Dedifferentiated amniotic fluid mesenchymal stem cell (primary cell): Measurements from ENCODE around the gene ZSWIM8.
"Not testable (repeated sequence)": the region's sequence is repeated elsewhere in the genome, so short reads cannot be mapped to it uniquely, and the experiment has no call there.

Experiments
- DNase-seq: peaks from one replicate; pipeline ENCODE4 v3.0.0-alpha.2; 2016; ENCODE audit errors: extremely low spot score

The ZSWIM8 gene

GRCh38 chr10:73785211-73785720 is at the start of gene ZSWIM8:
TSS of gene ZSWIM8 (plus strand) at chr10:73785606. CDS start at chr10:73785879, 273 bp downstream.
- peak; percentile 96 for DNase-seq

- not testable (repeated sequence) for DNase-seq
Observed at GRCh38 chr10:73740501-73741254, 44.7 kb upstream of the ZSWIM8 start.

- no peak for DNase-seq
Observed at GRCh38 chr10:73742454-73742734, 43.0 kb upstream of the ZSWIM8 start.

GRCh38 chr10:73743327-73743904 is 42.0 kb upstream of the ZSWIM8 start:
- no peak for DNase-seq

GRCh38 chr10:73743905-73744663 is 41.3 kb upstream of the ZSWIM8 start, which contains the start of gene SEC24C:
TSS of gene SEC24C (plus strand) at chr10:73744372. CDS start at chr10:73746833, 2,461 bp downstream.
- peak; percentile 95 for DNase-seq

GRCh38 chr10:73744664-73744975 is 40.8 kb upstream of the ZSWIM8 start:
- DNase-seq, result peak; percentile 71

- no peak for DNase-seq
Observed at GRCh38 chr10:73746721-73747120, 38.7 kb upstream of the ZSWIM8 start.

GRCh38 chr10:73750819-73751218 is 34.6 kb upstream of the ZSWIM8 start:
- DNase-seq, result no peak

- DNase-seq, result no peak
Observed at GRCh38 chr10:73756183-73756582, 29.2 kb upstream of the ZSWIM8 start.

- DNase-seq, result no peak
Observed at GRCh38 chr10:73758704-73759511, 26.5 kb upstream of the ZSWIM8 start.

GRCh38 chr10:73759512-73760115 is 25.8 kb upstream of the ZSWIM8 start:
- no peak for DNase-seq

- no peak for DNase-seq
Observed at GRCh38 chr10:73761781-73762180, 23.6 kb upstream of the ZSWIM8 start.

GRCh38 chr10:73762915-73763314 is 22.5 kb upstream of the ZSWIM8 start:
- DNase-seq, result no peak

- DNase-seq, result no peak
Observed at GRCh38 chr10:73763343-73763742, 22.1 kb upstream of the ZSWIM8 start.

- no peak for DNase-seq
Observed at GRCh38 chr10:73765066-73765465, 20.3 kb upstream of the ZSWIM8 start.

- DNase-seq, result no peak
Observed at GRCh38 chr10:73768881-73769280, 16.5 kb upstream of the ZSWIM8 start.

GRCh38 chr10:73769396-73769795 is 16.0 kb upstream of the ZSWIM8 start:
- DNase-seq, result no peak

GRCh38 chr10:73771722-73772280 is 13.6 kb upstream of the ZSWIM8 start:
- no peak for DNase-seq

GRCh38 chr10:73772281-73773151 is 12.9 kb upstream of the ZSWIM8 start:
- DNase-seq, result peak; percentile 61
